NCI-H187 treated with DMSO at 0.1 percent for 48 hours (cell line): ENCODE data around the gene TNNT2.

Experiments
- DNase-seq: peaks from one replicate; lab custom pipeline; 2025; lab: John Stamatoyannopoulos, UW

The TNNT2 gene

GRCh38 chr1:201334325-201335173, 42.9 kb downstream of the TNNT2 start:
- DNase-seq, result no peak

DNA sequence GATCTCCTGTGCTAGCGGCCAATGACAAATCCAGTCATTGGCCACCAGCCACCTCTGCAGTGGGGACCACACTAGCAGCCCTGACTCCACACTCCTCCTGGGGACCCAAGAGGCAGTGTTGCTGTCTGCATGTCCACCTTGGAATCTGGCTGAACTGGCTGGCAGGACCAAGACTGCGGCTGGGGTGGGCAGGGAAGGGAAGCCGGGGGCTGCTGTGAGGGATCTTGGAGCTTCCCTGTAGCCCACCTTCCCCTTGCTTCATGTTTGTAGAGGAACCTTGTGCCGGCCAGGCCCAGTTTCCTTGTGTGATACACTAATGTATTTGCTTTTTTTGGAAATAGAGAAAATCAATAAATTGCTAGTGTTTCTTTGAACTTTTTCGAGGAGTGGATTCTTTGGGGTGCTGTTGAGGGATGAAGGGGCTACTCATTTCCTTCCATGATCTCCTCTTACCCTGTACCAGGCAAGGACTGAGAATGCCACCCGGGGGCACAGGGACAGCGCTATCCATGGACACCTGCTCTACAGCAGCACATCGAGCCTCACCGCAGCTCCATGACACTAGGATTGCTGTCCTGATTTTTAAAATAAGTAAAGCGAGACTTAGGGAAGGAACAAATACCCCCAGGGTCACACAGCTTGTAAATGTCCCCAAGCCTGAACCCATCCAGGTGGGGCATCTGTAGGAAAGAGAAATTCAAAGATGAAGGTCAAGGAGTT, 44.7 kb downstream of the TNNT2 start:
- no peak for DNase-seq

GRCh38 chr1:201332021-201332420, 45.5 kb downstream of the TNNT2 start:
- no peak for DNase-seq

DNA sequence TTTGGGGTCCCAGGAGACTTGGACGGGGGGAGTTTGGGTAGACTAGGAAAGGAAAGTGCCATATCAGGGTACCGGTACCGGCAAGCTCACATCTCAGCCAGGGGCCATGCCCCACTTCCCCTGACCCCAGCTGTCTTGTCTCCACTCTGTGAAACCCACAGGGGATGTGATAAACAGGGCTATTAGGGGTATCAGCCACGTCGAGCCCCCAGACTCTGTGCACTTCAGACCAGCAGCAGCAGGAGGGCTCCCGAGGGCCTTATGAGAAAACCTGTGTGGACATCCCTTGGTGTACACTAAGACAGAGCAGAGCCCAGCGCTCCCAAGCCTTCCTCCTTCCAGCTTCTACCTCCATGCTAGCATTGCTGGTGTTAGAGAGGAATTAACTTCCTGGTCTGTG, 46.3 kb downstream of the TNNT2 start:
- DNase-seq, result no peak

GRCh38 chr1:201330541-201330940, 46.9 kb downstream of the TNNT2 start:
- DNase-seq, result no peak

GRCh38 chr1:201329801-201330200, 47.7 kb downstream of the TNNT2 start:
- DNase-seq, result no peak

- no peak for DNase-seq
These were observed 48.2 kb downstream of the TNNT2 start for GRCh38 chr1:201329286-201329685.

DNA sequence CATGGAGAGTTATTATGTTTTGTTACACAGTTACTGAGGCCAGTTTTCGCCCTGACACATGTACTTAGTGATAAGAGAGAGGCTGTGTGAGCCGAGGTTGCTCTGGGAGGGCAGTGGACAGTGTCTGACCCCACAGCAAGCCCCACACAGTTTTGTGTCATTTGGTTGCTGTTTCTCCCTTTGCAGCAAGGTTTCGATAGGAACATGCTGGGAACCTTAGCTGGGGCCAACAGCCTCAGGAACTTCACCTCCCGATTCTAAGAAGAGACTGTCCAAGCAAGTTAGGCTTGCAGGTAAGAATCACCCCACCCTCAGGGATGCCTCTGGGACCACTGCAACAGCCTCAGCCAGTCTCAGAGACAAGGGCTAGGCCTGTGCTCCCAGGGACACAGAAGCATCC, 48.9 kb downstream of the TNNT2 start:
- no peak for DNase-seq

GRCh38 chr1:201327687-201328240, 49.7 kb downstream of the TNNT2 start:
- DNase-seq, result no peak

DNA sequence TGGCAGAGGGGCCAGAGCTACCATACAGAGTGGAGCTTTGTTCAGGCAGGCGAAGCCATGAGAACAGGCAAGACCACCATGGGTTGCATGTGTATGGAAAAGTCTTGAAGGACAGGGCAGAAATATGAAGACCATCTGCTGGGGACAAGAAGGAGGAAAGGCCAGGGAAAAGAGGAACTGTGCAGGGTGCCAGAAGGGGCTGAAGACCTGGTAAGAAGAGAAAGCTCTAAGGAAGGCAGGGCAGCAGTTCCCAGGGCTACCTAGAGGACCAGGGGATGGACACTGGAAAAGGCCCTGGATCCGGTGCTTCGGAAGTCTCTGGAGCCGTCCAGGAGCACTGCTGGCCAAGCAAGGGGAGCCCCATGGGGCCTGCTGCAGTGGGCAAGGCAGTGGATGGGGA, 50.8 kb downstream of the TNNT2 start:
- no peak for DNase-seq

DNA sequence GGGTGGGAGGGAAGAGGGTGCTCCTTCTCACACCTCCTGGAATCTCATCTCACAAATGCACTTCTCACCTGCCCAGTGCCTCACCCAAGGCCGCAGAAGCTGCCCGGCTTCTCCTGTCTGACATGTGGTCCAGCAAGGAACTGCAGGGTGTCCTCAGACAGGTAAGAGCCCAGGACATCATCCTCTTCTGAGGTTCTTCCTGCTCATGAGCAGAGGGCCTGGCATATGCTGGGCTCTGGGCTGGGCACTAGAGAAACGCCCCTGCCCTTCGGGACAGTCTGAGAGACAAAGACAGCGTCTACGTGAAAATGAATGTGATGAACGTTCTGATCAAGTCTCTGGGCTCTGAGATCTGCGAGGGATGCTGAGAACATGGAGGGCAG, 51.8 kb downstream of the TNNT2 start:
- DNase-seq, result no peak

- no peak for DNase-seq
These were observed 52.4 kb downstream of the TNNT2 start for GRCh38 chr1:201324821-201325677.

GRCh38 chr1:201324306-201324705, 53.2 kb downstream of the TNNT2 start:
- no peak for DNase-seq

GRCh38 chr1:201322653-201323510, 54.6 kb downstream of the TNNT2 start:
- DNase-seq, result no peak

- no peak for DNase-seq
These were observed 55.6 kb downstream of the TNNT2 start for GRCh38 chr1:201321826-201322390.

DNA sequence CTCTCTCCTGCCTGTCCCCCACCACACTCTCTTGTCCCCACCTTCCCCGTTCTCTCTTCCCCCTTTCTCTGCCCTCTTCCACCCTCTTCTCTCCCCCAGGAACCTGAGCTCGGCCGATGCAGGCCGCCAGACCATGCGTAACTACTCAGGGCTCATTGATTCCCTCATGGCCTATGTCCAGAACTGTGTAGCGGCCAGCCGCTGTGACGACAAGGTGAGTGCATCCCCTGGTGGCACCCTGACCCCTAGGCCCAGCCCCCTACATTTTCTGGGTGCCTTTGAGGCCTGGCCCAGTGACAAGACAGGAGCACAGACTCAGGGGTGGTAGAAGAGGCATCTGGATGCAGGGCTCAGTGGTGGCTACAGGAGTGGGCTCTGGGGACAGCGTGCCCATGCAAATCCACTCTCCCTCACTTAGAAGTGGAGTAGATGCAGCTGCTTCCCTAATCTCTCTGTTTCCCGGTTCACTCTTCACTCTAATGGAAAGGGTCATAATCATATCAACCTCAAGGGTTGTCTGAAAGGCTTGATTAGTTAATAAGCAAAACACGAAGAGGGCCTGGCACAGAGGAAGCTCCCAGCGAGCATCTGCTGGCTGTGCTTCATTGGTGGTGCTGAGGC, 57.2 kb downstream of the TNNT2 start:
- no peak for DNase-seq

- DNase-seq, result no peak
These were observed 57.8 kb downstream of the TNNT2 start for GRCh38 chr1:201319631-201320030.

- DNase-seq, result no peak
These were observed 58.8 kb downstream of the TNNT2 start for GRCh38 chr1:201318504-201319340.

- no peak for DNase-seq
These were observed 59.9 kb downstream of the TNNT2 start for GRCh38 chr1:201317551-201317950.

DNA sequence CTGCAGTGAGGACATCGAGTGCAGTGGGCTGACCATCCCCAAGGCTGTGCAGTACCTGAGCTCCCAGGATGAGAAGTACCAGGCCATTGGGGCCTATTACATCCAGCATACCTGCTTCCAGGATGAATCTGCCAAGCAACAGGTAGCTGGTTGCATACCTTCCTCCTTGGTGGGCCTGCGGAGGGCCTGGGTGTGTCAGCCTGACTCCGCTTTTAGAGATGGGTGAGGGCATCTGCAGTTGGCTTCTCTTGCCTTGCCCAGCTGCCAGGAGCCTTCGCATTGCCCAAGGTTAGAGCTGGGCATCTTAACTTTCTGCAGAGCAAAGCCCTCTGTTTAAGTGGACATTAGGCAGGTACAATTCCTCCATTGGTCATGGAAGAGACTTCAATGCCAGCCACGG, 60.9 kb downstream of the TNNT2 start:
- no peak for DNase-seq
